ENCODE data around the gene HTR4.

HTR4 gene

GRCh38 chr5:148524721-148525120 is 129.6 kb downstream of the HTR4 start:
- no peak for DNase-seq

- DNase-seq: no peak
Observed at GRCh38 chr5:148523139-148523538, 131.2 kb downstream of the HTR4 start.

GRCh38 chr5:148515460-148515859 is 138.9 kb downstream of the HTR4 start:
- DNase-seq: no peak

GRCh38 chr5:148514344-148514743 is 140.0 kb downstream of the HTR4 start:
- no peak for DNase-seq

- no peak for DNase-seq
Observed at GRCh38 chr5:148512498-148512897, 141.8 kb downstream of the HTR4 start.

GRCh38 chr5:148511810-148512347 is 142.4 kb downstream of the HTR4 start:
- DNase-seq: no peak

GRCh38 chr5:148509893-148510292 is 144.4 kb downstream of the HTR4 start:
- no peak for DNase-seq

GRCh38 chr5:148507648-148508047 is 146.7 kb downstream of the HTR4 start:
- no peak for DNase-seq

GRCh38 chr5:148499452-148499851 is 154.9 kb downstream of the HTR4 start:
- no peak for DNase-seq

GRCh38 chr5:148497757-148498156 is 156.6 kb downstream of the HTR4 start:
- DNase-seq: no peak

- no peak for DNase-seq
Observed at GRCh38 chr5:148492351-148492750, 162.0 kb downstream of the HTR4 start.

- no peak for DNase-seq
Observed at GRCh38 chr5:148491793-148492184, 162.5 kb downstream of the HTR4 start.

- DNase-seq: no peak
Observed at GRCh38 chr5:148491015-148491792, 163.1 kb downstream of the HTR4 start.

GRCh38 chr5:148488757-148489156 is 165.6 kb downstream of the HTR4 start:
- DNase-seq: no peak

- DNase-seq: no peak
Observed at GRCh38 chr5:148486456-148486855, 167.9 kb downstream of the HTR4 start.

- DNase-seq: no peak
Observed at GRCh38 chr5:148484651-148485050, 169.7 kb downstream of the HTR4 start.

- DNase-seq: no peak
Observed at GRCh38 chr5:148483750-148484149, 170.6 kb downstream of the HTR4 start.

GRCh38 chr5:148482697-148483462 is 171.4 kb downstream of the HTR4 start:
- DNase-seq: peak; percentile 45

GRCh38 chr5:148482196-148482595 is 172.1 kb downstream of the HTR4 start:
- no peak for DNase-seq

- DNase-seq: no peak
Observed at GRCh38 chr5:148477429-148477828, 176.9 kb downstream of the HTR4 start.

- DNase-seq: no peak
Observed at GRCh38 chr5:148476302-148476701, 178.0 kb downstream of the HTR4 start.

GRCh38 chr5:148474025-148474511 is 180.3 kb downstream of the HTR4 start:
- no peak for DNase-seq

- no peak for DNase-seq
Observed at GRCh38 chr5:148471379-148471778, 182.9 kb downstream of the HTR4 start.

- DNase-seq: no peak
Observed at GRCh38 chr5:148469501-148469935, 184.8 kb downstream of the HTR4 start.
